HepG2 (cell line): ENCODE measurements around the gene STK32C. TPM values are rescaled to one million over a fixed set of nuclear protein-coding genes. Genes with fewer than 3 reads are reported as not detected.
A peak's percentile ranks its signal among the peaks of the same experiment; 100 is the strongest.

Source experiments
- ADNP ChIP-seq: sonication (generic); formaldehyde crosslinking; IDR thresholded peaks from 2 replicates; pipeline ENCODE4 v1.4.0; 2020; ENCODE audit warnings: missing genetic modification reagents
- ATRX ChIP-seq: sonication (generic); formaldehyde crosslinking; IDR thresholded peaks from 2 replicates; pipeline ENCODE4 v1.4.0; 2020; ENCODE audit warnings: missing genetic modification reagents, borderline replicate concordance
- CEBPB ChIP-seq: IDR thresholded peaks from 2 replicates; pipeline ENCODE4 v1.6.1; 2011; ENCODE audit warnings: low read depth, low read length, improper control_type of control experiment, borderline replicate concordance
- GPN1 ChIP-seq: sonication (generic); formaldehyde crosslinking; IDR thresholded peaks from 2 replicates; pipeline ENCODE4 v1.5.1; 2020; ENCODE audit warnings: missing genetic modification reagents, borderline replicate concordance
- GZF1 ChIP-seq: sonication (generic); formaldehyde crosslinking; IDR thresholded peaks from 2 replicates; pipeline ENCODE4 v1.5.1; 2020; ENCODE audit warnings: mild to moderate bottlenecking, missing genetic modification reagents
- HNRNPK ChIP-seq: fragments of 200-400 bp; formaldehyde crosslinking; IDR thresholded peaks from 2 replicates; pipeline ENCODE4 v1.6.1; 2018; ENCODE audit warnings: low read length, low read depth, moderate library complexity, mild to moderate bottlenecking; ENCODE audit not compliant: poor library complexity, severe bottlenecking
- JARID2 ChIP-seq: sonication (generic); formaldehyde crosslinking; IDR thresholded peaks from 2 replicates; pipeline ENCODE4 v1.8.1; 2023; ENCODE audit warnings: missing genetic modification reagents, inconsistent platforms; ENCODE audit not compliant: insufficient replicate concordance
- KDM5A ChIP-seq: fragments of 200-600 bp; sonication (generic); IDR thresholded peaks from 2 replicates; pipeline ENCODE4 v1.7.0; 2018; ENCODE audit warnings: antibody characterized with exemption, mild to moderate bottlenecking, low read length, borderline replicate concordance
- KLF6 ChIP-seq: IDR thresholded peaks from 2 replicates; pipeline ENCODE4 v1.8.0; 2016; ENCODE audit warnings: missing biosample characterization, missing genetic modification reagents
- MYNN ChIP-seq: sonication (generic); formaldehyde crosslinking; IDR thresholded peaks from 2 replicates; pipeline ENCODE4 v1.4.0; 2020; ENCODE audit warnings: mild to moderate bottlenecking, low read depth, missing genetic modification reagents
- NFE2L2 ChIP-seq: fragments of 150-350 bp; IDR thresholded peaks from 2 replicates; pipeline ENCODE4 v1.6.1; 2014; ENCODE audit warnings: low read length
- NFYB ChIP-seq: sonication (generic); formaldehyde crosslinking; IDR thresholded peaks from 2 replicates; pipeline ENCODE4 v1.4.0; 2020; ENCODE audit warnings: missing genetic modification reagents
- NFYC ChIP-seq: IDR thresholded peaks from 2 replicates; pipeline ENCODE4 v1.6.1; 2016; ENCODE audit warnings: missing genetic modification reagents, missing compliant biosample characterization
- PAF1 ChIP-seq: IDR thresholded peaks from 2 replicates; pipeline ENCODE4 v1.6.1; 2016; ENCODE audit warnings: missing genetic modification reagents, missing compliant biosample characterization
- PCBP1 ChIP-seq: fragments of 200-400 bp; formaldehyde crosslinking; IDR thresholded peaks from 2 replicates; pipeline ENCODE4 v1.6.1; 2017; ENCODE audit warnings: mild to moderate bottlenecking, low read depth, low read length, borderline replicate concordance
- POLR2AphosphoS2 ChIP-seq: IDR thresholded peaks from 2 replicates; pipeline ENCODE4 v1.6.1; 2011; ENCODE audit warnings: low read depth, low read length, improper control_type of control experiment
- SALL2 ChIP-seq: sonication (generic); formaldehyde crosslinking; IDR thresholded peaks from 2 replicates; pipeline ENCODE4 v1.8.1; 2023; ENCODE audit warnings: mild to moderate bottlenecking, missing genetic modification reagents, inconsistent platforms
- ZBTB38 ChIP-seq: sonication (generic); formaldehyde crosslinking; IDR thresholded peaks from 2 replicates; pipeline ENCODE4 v1.5.1; 2020; ENCODE audit warnings: mild to moderate bottlenecking, missing genetic modification reagents
- ZKSCAN8 ChIP-seq: IDR thresholded peaks from 2 replicates; pipeline ENCODE4 v1.6.1; 2016; ENCODE audit warnings: borderline replicate concordance, missing genetic modification reagents, missing compliant biosample characterization
- ZNF329 ChIP-seq: sonication (generic); formaldehyde crosslinking; IDR thresholded peaks from 2 replicates; pipeline ENCODE4 v1.9.0; 2021; ENCODE audit warnings: low read depth, mild to moderate bottlenecking, missing genetic modification reagents
- ZNF446 ChIP-seq: sonication (generic); formaldehyde crosslinking; IDR thresholded peaks from 2 replicates; pipeline ENCODE4 v1.5.0; 2020; ENCODE audit warnings: mild to moderate bottlenecking, missing genetic modification reagents
- ZNF674 ChIP-seq: sonication (generic); formaldehyde crosslinking; IDR thresholded peaks from 2 replicates; pipeline ENCODE4 v1.5.0; 2020; ENCODE audit warnings: low read depth, mild to moderate bottlenecking, missing genetic modification reagents
- polyA plus RNA-seq, 8 experiments: library from polyadenylated mRNA; depleted of rRNA in 3 of 8; stranded (reverse) in 7 of 8; unstranded in 1 of 8; fragments of >200 nt; fragmentation: Illumina TruSeq in 4 of 8; extraction: Trizol in 4 of 8; gene quantifications; 2 replicates each; pipeline versions ENCODE4 v1.2.1 to v1.2.3, GENCODE V29; 2011 to 2016; ENCODE audit warnings: low read depth in 4 of 8, missing spikeins in 1 of 8, mixed read lengths in 1 of 8; ENCODE audit not compliant: insufficient read depth in 1 of 8
- total RNA-seq, 5 experiments: library from RNA; depleted of rRNA; stranded (reverse); fragments of >200 nt; fragmentation: Illumina TruSeq; extraction: Trizol; gene quantifications; 2 replicates each; pipeline ENCODE4 v1.2.3, GENCODE V29; 2016; ENCODE audit warnings: low read depth in 1 of 5
- TF ChIP-seq, protein P1 (sequence below): sonication (generic); formaldehyde crosslinking; IDR thresholded peaks from 2 replicates; pipeline ENCODE4 v1.4.0; 2020; ENCODE audit warnings: missing genetic modification reagents, borderline replicate concordance
- TF ChIP-seq, protein P2 (sequence below): sonication (generic); formaldehyde crosslinking; IDR thresholded peaks from 2 replicates; pipeline ENCODE4 v1.5.0; 2020; ENCODE audit warnings: missing genetic modification reagents
- TF ChIP-seq, protein P3 (sequence below): IDR thresholded peaks from 2 replicates; pipeline ENCODE4 v1.4.0; 2020; ENCODE audit warnings: mild to moderate bottlenecking, missing genetic modification reagents

Gene STK32C
- total and polyA plus RNA-seq, 2 of the 13 experiments (the other 11 are each of a cell fraction or from before 2014, with no cell fraction given), result 10.9 to 19.4 TPM

- no peak for TF ChIP-seq POLR2AphosphoS2
- TF ChIP-seq NFYC, result no peak; the same call in 1 of the 2 replicates
- no peak for TF ChIP-seq GPN1
- no peak; the same call in 1 of the 2 replicates for TF ChIP-seq NFYB (CRISPR knock-in tag)
- no peak for TF ChIP-seq ZKSCAN8
- no peak; the same call in 1 of the 2 replicates for TF ChIP-seq ZNF329 (CRISPR knock-in tag)
- no peak for TF ChIP-seq GZF1 (CRISPR knock-in tag)
- TF ChIP-seq, protein P1, sequence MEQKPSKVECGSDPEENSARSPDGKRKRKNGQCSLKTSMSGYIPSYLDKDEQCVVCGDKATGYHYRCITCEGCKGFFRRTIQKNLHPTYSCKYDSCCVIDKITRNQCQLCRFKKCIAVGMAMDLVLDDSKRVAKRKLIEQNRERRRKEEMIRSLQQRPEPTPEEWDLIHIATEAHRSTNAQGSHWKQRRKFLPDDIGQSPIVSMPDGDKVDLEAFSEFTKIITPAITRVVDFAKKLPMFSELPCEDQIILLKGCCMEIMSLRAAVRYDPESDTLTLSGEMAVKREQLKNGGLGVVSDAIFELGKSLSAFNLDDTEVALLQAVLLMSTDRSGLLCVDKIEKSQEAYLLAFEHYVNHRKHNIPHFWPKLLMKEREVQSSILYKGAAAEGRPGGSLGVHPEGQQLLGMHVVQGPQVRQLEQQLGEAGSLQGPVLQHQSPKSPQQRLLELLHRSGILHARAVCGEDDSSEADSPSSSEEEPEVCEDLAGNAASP (CRISPR knock-in tag), result no peak
- TF ChIP-seq SALL2, result peak; percentile 87
- no peak for TF ChIP-seq MYNN
- TF ChIP-seq ZNF674 (CRISPR knock-in tag), result no peak
- no peak for TF ChIP-seq JARID2 (CRISPR knock-in tag)
- no peak for TF ChIP-seq CEBPB
- no peak for TF ChIP-seq PCBP1
- no peak for TF ChIP-seq KLF6
- no peak for TF ChIP-seq PAF1 (CRISPR knock-in tag)
- TF ChIP-seq, protein P2, sequence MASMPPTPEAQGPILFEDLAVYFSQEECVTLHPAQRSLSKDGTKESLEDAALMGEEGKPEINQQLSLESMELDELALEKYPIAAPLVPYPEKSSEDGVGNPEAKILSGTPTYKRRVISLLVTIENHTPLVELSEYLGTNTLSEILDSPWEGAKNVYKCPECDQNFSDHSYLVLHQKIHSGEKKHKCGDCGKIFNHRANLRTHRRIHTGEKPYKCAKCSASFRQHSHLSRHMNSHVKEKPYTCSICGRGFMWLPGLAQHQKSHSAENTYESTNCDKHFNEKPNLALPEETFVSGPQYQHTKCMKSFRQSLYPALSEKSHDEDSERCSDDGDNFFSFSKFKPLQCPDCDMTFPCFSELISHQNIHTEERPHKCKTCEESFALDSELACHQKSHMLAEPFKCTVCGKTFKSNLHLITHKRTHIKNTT (CRISPR knock-in tag), result no peak
- no peak for TF ChIP-seq ZNF446 (CRISPR knock-in tag)
- no peak for TF ChIP-seq ATRX
- TF ChIP-seq NFE2L2, result no peak
- TF ChIP-seq ADNP (CRISPR knock-in tag), result no peak; the same call in 1 of the 2 replicates
- peak; percentile 76 for TF ChIP-seq HNRNPK
- TF ChIP-seq, protein P3, sequence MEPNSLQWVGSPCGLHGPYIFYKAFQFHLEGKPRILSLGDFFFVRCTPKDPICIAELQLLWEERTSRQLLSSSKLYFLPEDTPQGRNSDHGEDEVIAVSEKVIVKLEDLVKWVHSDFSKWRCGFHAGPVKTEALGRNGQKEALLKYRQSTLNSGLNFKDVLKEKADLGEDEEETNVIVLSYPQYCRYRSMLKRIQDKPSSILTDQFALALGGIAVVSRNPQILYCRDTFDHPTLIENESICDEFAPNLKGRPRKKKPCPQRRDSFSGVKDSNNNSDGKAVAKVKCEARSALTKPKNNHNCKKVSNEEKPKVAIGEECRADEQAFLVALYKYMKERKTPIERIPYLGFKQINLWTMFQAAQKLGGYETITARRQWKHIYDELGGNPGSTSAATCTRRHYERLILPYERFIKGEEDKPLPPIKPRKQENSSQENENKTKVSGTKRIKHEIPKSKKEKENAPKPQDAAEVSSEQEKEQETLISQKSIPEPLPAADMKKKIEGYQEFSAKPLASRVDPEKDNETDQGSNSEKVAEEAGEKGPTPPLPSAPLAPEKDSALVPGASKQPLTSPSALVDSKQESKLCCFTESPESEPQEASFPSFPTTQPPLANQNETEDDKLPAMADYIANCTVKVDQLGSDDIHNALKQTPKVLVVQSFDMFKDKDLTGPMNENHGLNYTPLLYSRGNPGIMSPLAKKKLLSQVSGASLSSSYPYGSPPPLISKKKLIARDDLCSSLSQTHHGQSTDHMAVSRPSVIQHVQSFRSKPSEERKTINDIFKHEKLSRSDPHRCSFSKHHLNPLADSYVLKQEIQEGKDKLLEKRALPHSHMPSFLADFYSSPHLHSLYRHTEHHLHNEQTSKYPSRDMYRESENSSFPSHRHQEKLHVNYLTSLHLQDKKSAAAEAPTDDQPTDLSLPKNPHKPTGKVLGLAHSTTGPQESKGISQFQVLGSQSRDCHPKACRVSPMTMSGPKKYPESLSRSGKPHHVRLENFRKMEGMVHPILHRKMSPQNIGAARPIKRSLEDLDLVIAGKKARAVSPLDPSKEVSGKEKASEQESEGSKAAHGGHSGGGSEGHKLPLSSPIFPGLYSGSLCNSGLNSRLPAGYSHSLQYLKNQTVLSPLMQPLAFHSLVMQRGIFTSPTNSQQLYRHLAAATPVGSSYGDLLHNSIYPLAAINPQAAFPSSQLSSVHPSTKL (CRISPR knock-in tag), result no peak
- TF ChIP-seq ZBTB38 (CRISPR knock-in tag), result peak; percentile 71; the same call in 1 of the 2 replicates
- TF ChIP-seq KDM5A, result 0 out of 2 replicates have a peak, but pooled peaks have one; percentile 24
Observed at GRCh38 chr10:132331601-132332432, 24.1 kb upstream of the STK32C start, which contains the start of gene LRRC27 (continued).
